HG02759 (cell line): ENCODE measurements around the gene SLC25A41.
"Not testable (repeated sequence)": the region's sequence is repeated elsewhere in the genome, so short reads cannot be mapped to it uniquely, and the experiment has no call there.

ENCODE experiments used
- ATAC-seq: cut with Tn5 transposase; IDR thresholded peaks from one replicate; pipeline ENCODE4 v1.9.1; 2021; ENCODE audit warnings: mild to moderate bottlenecking, moderate library complexity; ENCODE audit not compliant: unreplicated experiment

Gene SLC25A41

DNA sequence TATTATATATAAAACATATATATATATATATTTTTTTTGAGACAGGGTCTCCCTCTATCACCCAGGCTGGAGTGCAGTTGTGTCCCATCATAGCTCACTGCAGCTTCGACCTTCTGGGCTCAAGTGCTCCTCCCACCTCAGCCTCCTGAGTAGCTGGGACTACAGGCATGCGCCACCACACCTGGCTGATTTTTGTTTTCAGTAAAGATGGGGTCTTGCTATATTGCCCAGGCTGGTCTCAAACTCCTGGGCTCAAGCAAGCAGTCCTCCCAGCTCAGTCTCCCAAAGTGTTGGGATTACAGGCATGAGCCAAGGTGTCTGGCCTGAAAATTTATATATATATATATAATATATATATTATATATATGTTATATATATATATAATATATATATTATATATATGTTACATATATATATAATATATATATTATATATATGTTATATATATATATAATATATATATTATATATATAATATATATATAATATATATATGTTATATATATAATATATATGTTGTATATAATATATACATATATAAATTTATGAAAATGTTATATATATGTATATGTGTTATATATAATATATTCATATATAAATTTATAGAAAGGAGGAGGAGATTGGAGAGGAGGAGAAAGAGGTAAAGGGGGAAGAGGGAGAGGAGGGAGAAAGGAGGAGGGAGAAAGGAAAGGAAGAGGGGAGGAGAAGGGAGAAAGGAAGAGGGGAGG lies 4.7 kb downstream of the SLC25A41 start:
- ATAC-seq = not testable (repeated sequence)

DNA sequence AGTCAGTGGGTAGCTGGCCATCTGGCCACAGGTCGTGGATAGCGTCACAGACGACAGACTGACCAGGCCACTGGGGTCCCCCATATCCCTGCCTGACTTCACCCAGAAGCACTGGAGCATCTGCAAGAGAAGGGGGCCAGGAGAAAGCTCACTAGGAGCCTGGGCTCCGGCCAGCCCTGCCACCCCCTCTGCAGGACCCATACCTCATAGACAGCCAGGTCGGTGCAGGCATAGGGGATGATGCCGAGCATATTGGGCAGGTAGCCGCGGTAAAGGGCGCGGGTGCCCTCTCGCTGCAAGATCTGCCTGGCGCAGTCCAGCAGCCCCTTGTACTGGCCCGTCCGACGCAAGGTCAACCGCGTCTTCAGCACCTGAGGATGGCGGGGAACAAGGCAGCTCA lies 6.4 kb downstream of the SLC25A41 start:
- ATAC-seq = no peak

DNA sequence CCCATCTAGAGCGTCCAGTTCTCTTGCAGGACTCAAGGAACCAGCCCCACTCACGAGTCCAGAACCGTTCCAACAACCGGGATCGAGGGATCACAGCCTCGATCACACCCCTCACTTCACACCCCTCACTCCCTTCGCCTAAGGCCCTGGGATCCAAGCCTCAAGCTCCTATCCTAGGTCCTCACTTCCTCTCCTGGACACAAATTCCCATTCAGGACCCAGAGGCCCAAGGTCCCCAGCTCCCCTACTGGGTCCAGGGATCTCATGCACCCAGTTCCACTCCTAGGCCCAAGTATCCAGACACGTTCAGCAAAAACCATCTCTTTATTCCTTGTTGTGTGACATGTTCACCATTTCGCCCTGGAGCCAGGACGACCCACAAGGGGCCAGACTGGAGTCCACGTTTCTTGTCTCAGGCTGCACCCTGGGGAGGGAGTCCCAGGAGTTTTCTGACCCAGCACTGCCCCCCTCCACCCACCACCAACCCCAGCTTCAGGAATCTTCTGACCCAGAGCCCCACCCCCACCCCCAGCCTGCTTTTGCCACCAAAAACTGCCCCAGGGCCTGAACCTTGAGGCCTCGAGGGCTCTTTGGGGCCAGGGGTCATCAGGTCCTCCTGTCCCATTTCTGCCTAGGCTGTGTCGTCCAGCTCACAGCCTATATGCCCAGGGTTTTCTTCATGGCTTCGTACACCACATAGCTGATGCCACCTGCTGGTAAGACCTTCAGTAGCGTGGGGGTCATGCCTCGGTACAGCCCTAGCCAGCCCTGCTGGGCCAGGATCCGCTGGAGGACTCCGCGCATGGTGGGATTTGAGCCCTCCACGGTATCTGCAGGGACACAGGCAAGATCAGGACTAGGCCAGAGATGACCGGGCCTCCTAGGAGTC lies 7.6 kb downstream of the SLC25A41 start:
- no peak for ATAC-seq

DNA sequence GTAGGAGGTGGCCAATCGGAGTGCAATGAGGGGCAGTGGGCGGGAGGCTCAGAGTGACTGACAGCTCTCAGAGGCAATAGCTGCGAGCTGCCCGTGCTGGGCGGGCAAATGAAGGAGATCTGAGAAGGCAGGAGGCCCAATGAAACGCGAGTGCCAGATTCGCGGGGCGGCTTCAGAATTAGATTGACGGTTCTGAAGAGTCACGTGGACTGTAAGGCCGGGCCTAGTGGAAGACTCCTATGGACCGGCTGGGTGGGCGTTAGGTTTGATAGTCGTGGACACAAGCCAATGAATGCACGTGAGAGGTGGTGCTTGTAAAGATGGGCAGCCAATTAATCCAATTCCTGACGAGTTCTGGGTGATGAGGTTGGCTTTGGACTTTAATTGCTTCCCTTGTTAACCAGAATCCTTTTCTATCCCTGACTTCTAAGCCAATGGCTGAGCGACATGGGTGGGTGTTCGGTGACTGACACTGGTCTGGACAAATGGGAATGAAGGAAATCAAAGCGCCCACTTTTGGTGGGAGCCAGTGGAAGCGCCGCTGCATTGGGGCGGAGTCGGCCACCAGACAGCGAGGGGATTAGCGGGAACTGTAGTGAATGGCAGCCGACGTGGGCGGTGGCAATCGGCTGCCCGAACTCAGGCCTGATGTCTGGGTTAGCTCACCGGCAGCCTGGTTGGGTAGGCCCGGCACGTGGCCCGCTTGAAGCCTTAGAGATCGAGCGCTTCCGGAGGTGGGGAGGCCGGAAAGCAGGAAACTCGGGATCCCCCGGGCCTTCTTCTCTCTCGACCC lies 8.4 kb downstream of the SLC25A41 start:
- ATAC-seq = peak; percentile 85

DNA sequence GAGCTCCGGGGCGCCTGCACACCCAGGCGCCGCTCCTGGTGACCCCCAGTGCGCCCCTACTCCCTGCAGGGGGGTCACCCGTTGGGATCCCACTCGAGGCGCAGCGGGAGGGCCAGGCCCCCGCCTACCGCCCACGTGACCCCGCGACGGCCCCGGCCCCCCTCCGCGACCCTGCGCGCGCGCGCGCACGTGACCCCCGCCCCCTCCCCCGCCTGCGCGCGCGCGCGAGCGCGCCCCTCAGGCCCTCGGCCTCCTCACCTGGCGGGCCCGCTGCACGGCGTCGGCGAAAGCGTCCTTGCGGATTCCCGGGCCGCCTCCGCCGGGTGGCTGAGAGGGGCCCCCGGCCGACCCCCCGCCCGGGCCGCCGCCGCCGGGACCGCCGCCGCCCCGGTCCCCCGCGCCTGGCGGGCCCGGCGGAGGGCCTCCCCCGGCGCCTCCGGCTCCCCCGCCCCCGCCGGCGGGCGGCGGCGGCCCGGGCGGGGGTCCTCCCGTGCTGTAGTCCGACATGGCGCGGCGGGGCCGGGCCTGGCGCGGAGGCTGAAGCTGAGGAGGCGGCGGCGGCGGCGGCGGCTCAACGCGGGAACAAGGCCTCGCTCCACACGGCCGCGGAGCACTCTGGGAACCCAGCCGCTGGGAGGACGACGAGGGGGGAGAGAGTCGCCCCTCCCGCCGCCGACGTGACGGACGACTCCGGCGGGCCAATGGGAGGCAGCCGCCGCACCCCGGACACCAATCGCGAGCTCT lies 9.2 kb downstream of the SLC25A41 start, which contains the start of gene KHSRP:
TSS of gene KHSRP (minus strand) at position 617 of the 744 bp plus-strand sequence. CDS start at position 507, 110 bp downstream.
- peak; percentile 1 for ATAC-seq

DNA sequence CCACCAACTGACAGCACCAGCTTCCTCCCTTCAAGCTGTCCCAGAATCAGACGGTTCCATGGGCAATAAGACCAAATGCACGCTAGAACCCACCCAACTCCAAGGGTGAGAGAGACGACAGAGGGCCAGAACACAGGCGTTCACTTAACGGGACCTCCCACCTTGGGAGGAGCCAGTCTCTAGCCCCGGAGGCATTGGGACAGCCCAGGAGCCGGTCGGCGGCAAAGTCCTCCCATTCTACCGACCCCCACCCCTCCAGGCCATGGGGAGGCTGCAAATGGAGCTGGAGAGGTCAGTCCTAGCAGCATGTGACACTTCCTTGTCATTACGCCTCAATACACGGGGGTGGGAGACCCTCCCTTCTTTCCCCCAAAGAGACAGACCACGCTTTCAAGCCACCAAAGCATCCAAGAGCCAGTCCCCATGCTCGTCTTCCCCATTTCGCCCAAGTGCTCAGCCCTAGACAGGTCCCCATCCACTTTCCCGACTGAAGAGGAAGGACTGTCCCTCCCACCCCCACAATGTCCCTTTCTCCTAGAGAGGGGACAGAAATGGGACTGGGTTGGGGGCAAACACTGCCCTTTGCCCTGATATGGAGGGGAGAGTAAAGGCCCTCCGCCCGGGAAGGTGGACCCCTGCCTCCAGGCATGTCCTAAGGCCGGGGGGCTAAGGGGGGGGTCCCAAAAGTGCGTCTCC lies 9.9 kb downstream of the SLC25A41 start:
- no peak for ATAC-seq

DNA sequence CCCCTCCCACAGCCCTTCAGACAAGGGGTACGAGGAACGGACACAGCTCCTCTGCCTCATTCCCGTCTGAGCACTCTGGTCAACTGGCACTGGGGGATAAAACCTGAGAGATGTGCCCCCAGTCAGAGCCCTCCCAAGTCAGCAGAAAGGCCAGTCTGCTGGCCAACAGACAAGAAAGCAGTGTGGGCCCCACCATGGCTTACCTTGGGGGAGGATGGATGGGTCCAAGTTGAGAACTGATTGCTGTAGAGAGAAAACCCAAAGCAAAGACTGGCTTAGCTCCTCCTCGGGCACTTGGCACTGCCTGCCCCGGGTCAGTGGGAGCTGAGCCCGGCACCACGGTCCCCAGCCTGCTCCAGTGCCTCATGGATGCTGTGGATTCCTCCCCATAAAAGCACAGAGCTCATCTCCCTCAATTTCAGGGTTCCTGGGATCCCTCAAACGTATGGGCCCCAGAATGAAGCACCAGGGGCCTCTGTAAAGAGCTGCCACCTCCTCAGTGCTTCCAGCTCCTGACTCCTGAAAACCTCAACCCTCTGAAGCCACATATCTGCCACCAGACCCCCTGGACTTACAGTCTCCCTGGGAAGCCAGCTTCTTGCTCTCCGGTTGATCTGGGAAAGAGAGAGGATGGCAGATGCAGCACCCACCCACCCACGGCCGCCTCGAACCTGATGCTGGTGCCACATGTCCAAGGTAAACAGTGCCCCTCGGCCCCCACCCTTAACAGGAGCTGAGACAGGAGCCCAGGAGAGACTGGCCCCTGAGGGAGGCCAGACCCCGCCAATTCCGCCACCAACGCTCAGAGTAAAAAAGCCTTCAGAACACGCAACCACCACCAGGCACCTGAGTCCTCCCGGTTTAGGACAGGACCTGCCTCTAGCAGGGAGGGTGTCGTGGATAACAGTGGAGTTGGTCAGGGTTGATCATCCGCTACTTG lies 12.2 kb downstream of the SLC25A41 start:
- no peak for ATAC-seq

DNA sequence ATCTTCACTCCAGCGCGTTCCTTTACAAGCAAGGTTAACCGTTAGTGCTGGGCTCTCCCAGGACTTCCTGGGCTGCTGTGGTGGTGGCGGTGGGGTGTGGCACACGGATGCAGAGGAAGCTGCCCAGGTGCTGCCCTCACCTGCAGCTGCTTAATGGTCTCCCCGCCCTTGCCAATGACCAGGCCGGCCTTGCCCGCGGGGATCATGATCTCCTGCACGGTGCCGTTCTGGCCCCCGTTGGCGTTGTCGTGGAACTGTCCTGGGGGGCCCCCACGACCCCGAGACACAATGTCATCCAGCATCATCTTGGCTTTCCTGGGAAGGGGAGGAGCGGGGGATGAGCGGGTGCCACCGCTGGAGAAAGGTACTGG lies 15.0 kb downstream of the SLC25A41 start:
- no peak for ATAC-seq

DNA sequence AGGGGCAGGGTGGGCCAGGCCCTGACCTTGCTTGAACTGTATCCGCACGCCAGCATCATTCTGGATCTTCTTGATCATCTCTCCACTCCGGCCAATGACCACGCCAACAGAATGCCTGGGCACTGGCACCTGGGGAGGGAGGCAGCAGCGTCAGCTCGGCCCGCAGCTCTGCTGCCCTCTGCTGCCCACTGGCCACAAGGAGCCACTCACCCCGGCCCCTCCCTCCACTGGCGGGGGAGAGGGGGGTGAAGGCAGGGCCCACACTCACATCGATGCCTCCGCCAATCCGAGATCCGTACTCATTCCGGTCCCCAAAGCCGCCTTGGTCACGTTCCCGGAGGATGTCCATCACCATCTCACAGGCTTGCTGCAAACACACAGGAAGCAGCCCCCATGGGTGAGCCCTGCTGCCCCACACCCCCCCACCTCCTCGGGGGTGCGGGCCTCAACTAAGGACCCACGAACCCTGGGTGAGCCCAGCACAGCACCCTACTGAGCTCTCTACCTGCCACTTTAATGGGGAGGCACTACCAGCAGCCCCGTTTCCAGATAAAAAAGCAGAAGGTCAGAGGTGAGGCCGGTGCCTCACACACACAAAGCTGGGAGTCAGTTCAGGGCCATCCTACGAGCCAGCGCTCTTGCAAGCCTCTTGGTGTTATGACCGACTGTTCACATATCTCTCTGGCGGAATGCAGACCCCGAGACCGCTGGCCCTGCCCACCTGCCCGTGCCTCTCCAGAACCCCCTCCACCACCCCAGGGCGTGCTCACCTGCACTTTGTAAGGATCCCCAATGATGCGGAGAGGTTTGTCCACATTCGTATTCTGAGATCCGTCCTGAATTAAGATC lies 15.6 kb downstream of the SLC25A41 start:
- no peak for ATAC-seq

DNA sequence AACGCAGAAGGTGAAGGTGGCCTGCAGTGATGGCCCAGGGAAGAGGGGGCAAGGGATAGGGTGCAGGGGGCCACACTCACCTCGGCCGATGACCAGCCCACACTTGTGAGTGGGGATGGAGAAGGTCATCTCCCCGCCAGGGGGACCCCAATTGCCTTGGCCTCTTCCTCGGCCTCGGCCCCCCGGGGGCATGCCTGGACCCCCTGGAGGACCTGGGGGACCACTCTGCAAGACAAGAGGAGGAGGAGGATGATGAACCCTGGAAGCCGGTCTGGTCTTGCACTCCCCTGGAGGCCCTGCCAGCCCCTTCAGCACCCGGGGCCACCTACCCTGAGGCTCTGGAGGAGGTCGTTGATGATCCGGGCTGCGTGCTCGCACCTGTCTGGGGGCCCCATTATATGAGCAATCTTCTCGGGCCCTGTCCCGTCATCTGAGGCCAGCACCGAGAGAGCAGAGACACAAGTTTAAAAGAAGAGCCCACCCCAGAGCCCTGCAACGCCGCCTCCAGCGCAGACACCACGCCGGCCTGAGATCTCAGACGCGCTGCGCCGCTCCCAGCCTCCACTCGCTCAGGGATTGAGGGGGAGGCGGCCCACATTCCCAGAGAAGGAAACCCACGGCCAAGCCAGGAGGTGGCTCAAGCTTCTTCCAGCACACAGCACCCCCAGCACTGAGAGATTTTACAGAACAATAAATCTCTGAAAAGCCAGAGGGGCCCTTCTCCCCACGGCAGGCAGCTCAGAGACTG lies 16.7 kb downstream of the SLC25A41 start:
- ATAC-seq = no peak

DNA sequence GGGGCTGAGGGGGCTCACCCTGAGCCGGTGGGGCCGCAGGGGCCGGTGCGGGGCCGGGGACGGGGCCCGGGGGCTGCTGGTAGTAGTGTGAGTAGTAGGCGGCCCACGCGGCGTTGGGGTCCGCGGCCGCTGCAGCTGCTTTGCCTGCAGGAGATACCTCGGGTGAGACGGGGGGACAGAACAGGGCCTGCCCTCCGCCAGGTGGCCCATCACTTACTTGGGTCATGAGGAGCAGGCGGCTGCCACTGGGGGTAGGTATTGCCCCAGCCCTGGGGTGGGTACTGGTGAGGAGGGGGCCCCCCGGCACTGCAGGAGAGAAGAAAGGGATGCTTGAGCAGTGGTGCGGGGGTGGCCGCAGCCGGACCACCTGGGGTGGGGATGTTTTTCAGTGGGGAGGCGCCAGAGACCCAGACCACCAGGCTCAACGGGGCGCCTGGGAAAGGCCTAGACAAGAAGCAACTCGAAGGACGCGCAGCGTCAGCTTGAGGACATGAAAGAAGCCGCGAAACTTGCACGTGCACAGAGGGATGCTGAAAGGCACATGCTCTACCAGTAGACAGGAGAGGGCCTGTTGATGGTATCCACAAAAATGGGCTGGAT lies 17.9 kb downstream of the SLC25A41 start:
- ATAC-seq = no peak

DNA sequence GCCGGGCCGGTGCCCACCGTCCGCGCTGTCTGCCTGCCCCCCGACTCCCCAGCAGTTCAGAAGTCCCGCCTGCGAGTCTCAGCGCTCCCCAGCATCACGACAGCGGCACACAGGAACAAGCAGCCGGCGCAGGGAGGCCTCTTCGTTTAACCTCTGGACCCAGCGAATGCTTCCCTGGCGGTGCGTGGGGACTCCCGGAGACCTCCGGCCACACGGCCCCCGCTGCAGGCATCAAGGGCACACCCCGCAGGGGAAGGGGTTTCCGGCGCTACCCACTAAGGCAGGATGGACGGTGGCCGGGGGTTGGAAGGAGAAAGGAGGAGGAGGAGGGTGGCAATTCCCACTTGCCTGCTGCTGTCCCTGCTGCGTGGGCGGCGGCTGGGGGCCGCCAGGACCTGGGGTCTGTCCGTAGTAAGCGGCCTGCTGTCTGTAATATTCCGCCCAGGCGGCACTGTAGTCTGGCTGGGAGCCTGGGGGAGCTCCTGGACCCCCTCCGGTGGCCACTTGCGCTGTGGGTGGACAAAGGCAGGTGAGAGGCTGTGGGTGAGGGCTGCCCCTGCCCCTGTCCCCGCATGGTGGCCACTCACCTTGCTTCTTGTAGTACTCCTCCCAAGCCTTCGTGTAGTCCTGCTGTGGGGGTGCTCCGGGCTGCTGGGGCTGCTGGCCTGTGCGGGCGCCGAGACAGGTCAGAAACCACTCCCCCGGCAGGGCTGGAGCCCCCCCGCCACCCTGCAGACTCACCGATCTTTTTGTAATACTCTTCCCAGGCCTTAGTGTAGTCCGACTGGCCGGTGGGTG lies 18.6 kb downstream of the SLC25A41 start:
- no peak for ATAC-seq

DNA sequence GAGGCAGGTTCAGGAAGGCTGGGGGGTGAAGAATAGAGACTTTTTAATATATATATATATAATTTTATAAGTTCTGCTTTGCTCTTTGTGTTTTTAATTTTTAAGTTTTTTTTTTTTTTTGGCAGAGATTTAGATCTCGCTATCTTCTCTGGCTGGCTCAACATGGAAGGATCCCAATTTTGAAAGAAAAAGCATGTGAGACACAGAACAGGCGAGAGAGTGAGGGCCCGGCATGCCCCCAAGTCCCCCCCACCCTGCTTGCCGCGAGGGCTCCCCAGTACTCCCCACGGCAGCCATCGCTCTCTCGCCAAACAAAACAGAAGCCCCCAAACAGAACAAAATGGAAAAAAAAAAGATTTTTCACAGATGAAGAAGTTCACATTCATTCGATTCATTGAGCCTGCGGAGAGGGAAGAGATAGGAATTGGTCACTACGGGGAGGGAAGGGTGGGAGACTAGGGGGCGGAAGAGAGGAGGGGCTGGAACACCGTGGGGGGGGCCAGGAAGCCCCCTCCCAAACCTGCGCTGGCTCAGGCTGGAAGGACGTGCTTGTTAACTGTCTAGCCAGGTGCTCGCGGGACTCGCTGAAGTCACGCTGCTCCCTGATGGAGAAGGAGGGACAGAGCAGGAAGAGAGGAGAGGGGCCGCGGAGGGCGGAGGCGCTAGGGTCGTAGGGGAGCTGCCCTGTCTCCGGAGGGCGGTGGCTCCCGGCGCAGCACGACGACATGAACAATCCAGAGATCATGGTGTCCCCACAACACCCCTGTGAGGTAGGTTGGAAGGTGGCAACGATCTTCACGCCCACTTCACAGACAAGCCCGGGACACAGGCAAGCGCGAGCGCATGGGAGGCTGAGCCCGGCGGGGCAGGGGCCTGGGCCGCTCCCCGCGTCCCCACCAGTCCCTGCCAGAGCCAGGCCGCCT lies 19.6 kb downstream of the SLC25A41 start:
- ATAC-seq = no peak

DNA sequence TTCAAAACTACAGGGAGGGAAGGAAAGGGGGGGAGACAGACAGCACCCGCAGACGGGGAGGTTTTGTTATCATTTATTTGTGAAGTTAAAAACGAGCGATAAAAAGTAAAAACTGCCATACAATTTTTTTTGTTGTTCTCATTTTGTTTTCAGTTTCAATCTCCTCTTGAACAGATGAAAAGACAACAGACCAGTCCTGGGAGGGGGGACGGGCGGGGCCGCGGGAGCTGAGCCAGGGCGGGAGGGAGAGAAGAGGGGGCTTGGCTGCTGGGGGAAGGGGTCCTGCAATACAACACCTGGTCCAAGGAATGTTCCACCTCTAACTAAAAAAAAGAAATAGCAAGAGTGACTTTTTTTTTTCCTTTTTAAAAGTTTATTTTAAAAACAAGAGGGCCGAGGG lies 20.3 kb downstream of the SLC25A41 start:
- ATAC-seq = no peak
